ENCODE results near the gene TXNRD3. TPM values are rescaled to one million over a fixed set of nuclear protein-coding genes. Genes with fewer than 3 reads are reported as not detected.

Gene TXNRD3
- total and polyA plus RNA-seq, 4 donors = 7.0 to 11.0 (median 7.7) TPM

DNA sequence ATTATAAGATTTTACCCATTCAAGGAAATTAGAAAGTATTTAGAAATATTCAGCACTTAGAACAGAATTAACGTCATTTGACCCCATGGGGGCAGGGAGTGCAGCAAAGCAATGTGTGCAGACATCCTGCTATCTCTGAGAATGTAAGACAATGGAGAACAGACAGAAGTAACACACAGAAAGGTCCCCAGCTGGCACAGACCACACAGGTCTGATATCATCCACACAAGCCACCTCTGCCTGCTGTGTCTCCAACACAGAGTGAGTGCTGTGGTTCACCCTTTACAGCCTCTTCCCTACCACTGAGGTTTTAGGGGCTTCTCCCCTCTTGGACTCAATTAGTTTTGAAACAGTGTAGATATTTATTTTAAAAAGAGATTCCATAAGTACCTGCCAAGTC lies 16.1 kb downstream of the TXNRD3 start (continued):
- TF ChIP-seq, protein P1, sequence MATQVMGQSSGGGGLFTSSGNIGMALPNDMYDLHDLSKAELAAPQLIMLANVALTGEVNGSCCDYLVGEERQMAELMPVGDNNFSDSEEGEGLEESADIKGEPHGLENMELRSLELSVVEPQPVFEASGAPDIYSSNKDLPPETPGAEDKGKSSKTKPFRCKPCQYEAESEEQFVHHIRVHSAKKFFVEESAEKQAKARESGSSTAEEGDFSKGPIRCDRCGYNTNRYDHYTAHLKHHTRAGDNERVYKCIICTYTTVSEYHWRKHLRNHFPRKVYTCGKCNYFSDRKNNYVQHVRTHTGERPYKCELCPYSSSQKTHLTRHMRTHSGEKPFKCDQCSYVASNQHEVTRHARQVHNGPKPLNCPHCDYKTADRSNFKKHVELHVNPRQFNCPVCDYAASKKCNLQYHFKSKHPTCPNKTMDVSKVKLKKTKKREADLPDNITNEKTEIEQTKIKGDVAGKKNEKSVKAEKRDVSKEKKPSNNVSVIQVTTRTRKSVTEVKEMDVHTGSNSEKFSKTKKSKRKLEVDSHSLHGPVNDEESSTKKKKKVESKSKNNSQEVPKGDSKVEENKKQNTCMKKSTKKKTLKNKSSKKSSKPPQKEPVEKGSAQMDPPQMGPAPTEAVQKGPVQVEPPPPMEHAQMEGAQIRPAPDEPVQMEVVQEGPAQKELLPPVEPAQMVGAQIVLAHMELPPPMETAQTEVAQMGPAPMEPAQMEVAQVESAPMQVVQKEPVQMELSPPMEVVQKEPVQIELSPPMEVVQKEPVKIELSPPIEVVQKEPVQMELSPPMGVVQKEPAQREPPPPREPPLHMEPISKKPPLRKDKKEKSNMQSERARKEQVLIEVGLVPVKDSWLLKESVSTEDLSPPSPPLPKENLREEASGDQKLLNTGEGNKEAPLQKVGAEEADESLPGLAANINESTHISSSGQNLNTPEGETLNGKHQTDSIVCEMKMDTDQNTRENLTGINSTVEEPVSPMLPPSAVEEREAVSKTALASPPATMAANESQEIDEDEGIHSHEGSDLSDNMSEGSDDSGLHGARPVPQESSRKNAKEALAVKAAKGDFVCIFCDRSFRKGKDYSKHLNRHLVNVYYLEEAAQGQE (IDR thresholded peaks at IDR 0.05) = no peak
- no peak for TF ChIP-seq EGR1 (IDR thresholded peaks at IDR 0.05; ENCODE audit: low read depth in 2 of 2)
- no peak for TF ChIP-seq NR2F2 (IDR thresholded peaks at IDR 0.05)

GRCh38 chr3:126636436-126636835 lies 18.5 kb downstream of the TXNRD3 start:
- H3K9ac ChIP-seq (ENCODE audit: low read depth in 1 of 2, low read length in 2 of 2) = no peak overlapping the region
- H3K27ac ChIP-seq (ENCODE audit: low read depth in 1 of 2, low read length in 2 of 2) = no peak overlapping the region
- no peaks in the 10 kb centered on the region for H3K9me3 ChIP-seq (ENCODE audit: control insufficient read depth in 4 of 4, low read length in 3 of 4)
- H3K4me3 ChIP-seq (ENCODE audit: low read depth in 1 of 3, low read length in 3 of 3) = no peak overlapping the region
- H3K27me3 ChIP-seq (ENCODE audit: control insufficient read depth in 4 of 4, insufficient read depth in 4 of 4, low read length in 3 of 4) = no peaks in the 10 kb centered on the region
- TF ChIP-seq FOXA2 (IDR thresholded peaks at IDR 0.05) = no peak
- TF ChIP-seq EGR1 (IDR thresholded peaks at IDR 0.05; ENCODE audit: low read depth in 2 of 2) = no peak
- no peak for DNase-seq (ENCODE audit: low spot score)
- H3K4me1 ChIP-seq (ENCODE audit: control insufficient read depth in 4 of 4, insufficient read depth in 4 of 4, low read length in 3 of 4) = no peaks in the 10 kb centered on the region
- WGBS = 98% methylated on average over 2 of the region's 2 CpGs
- peaks cover 6 to 23% (median 15%) of the 10 kb centered on the region in 4 donors for H3K36me3 ChIP-seq (ENCODE audit: control insufficient read depth in 4 of 4, insufficient read depth in 3 of 4, low read depth in 1 of 4, low read length in 3 of 4)

DNA sequence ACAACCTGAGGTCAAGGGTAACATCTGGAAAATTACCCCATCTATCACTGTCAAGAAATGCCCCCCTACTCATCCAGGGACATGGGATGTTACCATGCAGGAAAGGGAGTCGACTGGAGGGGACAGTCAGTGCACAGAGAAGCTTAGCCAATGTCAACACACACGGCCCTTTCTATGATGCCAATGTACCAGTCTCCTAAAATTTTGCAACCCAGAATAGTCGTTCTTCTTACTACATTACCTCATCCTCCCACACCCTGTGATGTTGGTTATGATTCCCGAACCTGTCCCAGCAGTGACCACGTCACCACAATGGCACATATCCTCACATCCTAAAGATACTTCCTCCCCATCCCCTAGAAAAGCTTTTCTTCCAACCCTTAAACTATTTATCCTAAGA lies 20.1 kb downstream of the TXNRD3 start:
- peaks cover 6 to 24% (median 19%) of the 10 kb centered on the region in 4 donors for H3K36me3 ChIP-seq (ENCODE audit: control insufficient read depth in 4 of 4, insufficient read depth in 3 of 4, low read depth in 1 of 4, low read length in 3 of 4)
- H3K9me3 ChIP-seq (ENCODE audit: control insufficient read depth in 4 of 4, low read length in 3 of 4) = no peaks in the 10 kb centered on the region
- H3K9ac ChIP-seq (ENCODE audit: low read depth in 1 of 2, low read length in 2 of 2) = no peak overlapping the region
- no peaks in the 10 kb centered on the region for H3K27me3 ChIP-seq (ENCODE audit: control insufficient read depth in 4 of 4, insufficient read depth in 4 of 4, low read length in 3 of 4)
- no peak overlapping the region for H3K4me3 ChIP-seq (ENCODE audit: low read depth in 1 of 3, low read length in 3 of 3)
- no peak for TF ChIP-seq JUND (IDR thresholded peaks at IDR 0.05)
- TF ChIP-seq GABPA (IDR thresholded peaks at IDR 0.05 in 1 of 2, conservative IDR thresholded peaks at IDR 0.05 in 1 of 2) = no peak
- no peak for TF ChIP-seq MAX (IDR thresholded peaks at IDR 0.05)
- TF ChIP-seq HNF4A (conservative IDR thresholded peaks at IDR 0.05) = no peak
- no peak overlapping the region for H3K27ac ChIP-seq (ENCODE audit: low read depth in 1 of 2, low read length in 2 of 2)
- 65% methylated on average over 5 of the region's 5 CpGs for WGBS
- no peak for DNase-seq (ENCODE audit: low spot score)
- H3K4me1 ChIP-seq (ENCODE audit: control insufficient read depth in 4 of 4, insufficient read depth in 4 of 4, low read length in 3 of 4) = no peaks in the 10 kb centered on the region

DNA sequence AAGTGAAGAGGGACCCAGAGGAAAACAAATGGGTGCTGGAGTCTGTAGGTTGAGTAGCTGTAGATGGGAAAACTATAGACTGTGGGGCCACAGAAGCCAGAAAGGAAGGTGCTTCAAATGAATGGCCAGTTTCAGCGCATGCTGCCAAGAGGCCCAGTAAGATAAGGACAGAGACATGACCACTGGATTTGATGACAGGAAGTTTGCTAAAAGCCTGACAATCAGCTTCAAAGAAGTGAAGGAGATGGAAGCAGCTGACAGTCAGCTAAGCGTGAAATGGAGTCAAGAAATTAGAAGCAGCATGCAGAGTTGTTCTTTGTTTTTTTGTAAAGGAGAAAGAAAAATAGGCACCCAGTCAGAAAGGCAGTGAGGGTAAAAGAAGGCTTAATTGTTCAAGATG lies 24.9 kb downstream of the TXNRD3 start:
- Histone ChIP-seq H3K27me3 (ENCODE audit: control insufficient read depth in 4 of 4, insufficient read depth in 4 of 4, low read length in 3 of 4) (no peaks in the 10 kb centered on the region), H3K4me1 (ENCODE audit: control insufficient read depth in 4 of 4, insufficient read depth in 4 of 4, low read length in 3 of 4) (no peaks in the 10 kb centered on the region), H3K9me3 (ENCODE audit: control insufficient read depth in 4 of 4, low read length in 3 of 4) (no peaks in the 10 kb centered on the region), H3K4me3 (ENCODE audit: low read depth in 1 of 3, low read length in 3 of 3) (no peak overlapping the region), H3K27ac (ENCODE audit: low read depth in 1 of 2, low read length in 2 of 2) (no peak overlapping the region), H3K36me3 (ENCODE audit: control insufficient read depth in 4 of 4, insufficient read depth in 3 of 4, low read depth in 1 of 4, low read length in 3 of 4) (peaks cover 4 to 19% (median 15%) of the 10 kb centered on the region in 4 donors), H3K9ac (ENCODE audit: low read depth in 1 of 2, low read length in 2 of 2) (no peak overlapping the region)
- WGBS = 87% methylated on average over 2 of the region's 2 CpGs
- no peak for DNase-seq (ENCODE audit: low spot score)
- no peak for TF ChIP-seq TAF1 (conservative IDR thresholded peaks at IDR 0.05)
- TF ChIP-seq RAD21 (IDR thresholded peaks at IDR 0.05) = no peak
- no peak for TF ChIP-seq EGR1 (IDR thresholded peaks at IDR 0.05; ENCODE audit: low read depth in 2 of 2)
- no peak for TF ChIP-seq SP1 (IDR thresholded peaks at IDR 0.05)
- TF ChIP-seq RXRA (IDR thresholded peaks at IDR 0.05) = no peak
- TF ChIP-seq HNF4G (IDR thresholded peaks at IDR 0.05) = no peak
- no peak for TF ChIP-seq YY1 (IDR thresholded peaks at IDR 0.05)
- no peak for TF ChIP-seq FOXA1 (IDR thresholded peaks at IDR 0.05)
- TF ChIP-seq, protein P2, sequence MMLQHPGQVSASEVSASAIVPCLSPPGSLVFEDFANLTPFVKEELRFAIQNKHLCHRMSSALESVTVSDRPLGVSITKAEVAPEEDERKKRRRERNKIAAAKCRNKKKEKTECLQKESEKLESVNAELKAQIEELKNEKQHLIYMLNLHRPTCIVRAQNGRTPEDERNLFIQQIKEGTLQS (IDR thresholded peaks at IDR 0.05) = no peak
- TF ChIP-seq HNF4A (conservative IDR thresholded peaks at IDR 0.05) = no peak
- no peak for TF ChIP-seq NR2F2 (IDR thresholded peaks at IDR 0.05)
- TF ChIP-seq MAX (IDR thresholded peaks at IDR 0.05) = no peak
- TF ChIP-seq CTCF (IDR thresholded peaks at IDR 0.05; ENCODE audit: low read depth, low read length, missing input control) = no peak
- TF ChIP-seq, protein P3, sequence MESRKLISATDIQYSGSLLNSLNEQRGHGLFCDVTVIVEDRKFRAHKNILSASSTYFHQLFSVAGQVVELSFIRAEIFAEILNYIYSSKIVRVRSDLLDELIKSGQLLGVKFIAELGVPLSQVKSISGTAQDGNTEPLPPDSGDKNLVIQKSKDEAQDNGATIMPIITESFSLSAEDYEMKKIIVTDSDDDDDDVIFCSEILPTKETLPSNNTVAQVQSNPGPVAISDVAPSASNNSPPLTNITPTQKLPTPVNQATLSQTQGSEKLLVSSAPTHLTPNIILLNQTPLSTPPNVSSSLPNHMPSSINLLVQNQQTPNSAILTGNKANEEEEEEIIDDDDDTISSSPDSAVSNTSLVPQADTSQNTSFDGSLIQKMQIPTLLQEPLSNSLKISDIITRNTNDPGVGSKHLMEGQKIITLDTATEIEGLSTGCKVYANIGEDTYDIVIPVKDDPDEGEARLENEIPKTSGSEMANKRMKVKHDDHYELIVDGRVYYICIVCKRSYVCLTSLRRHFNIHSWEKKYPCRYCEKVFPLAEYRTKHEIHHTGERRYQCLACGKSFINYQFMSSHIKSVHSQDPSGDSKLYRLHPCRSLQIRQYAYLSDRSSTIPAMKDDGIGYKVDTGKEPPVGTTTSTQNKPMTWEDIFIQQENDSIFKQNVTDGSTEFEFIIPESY (IDR thresholded peaks at IDR 0.05) = no peak
- TF ChIP-seq GABPA (IDR thresholded peaks at IDR 0.05 in 1 of 2, conservative IDR thresholded peaks at IDR 0.05 in 1 of 2) = no peak

Measured in liver (tissue), 9 donors.